Inflammatory macrophage treated with lipopolysaccharide for 1 hour (primary cell): Measurements from ENCODE around the gene ILK.
A peak's percentile ranks its signal among the peaks of the same experiment; 100 is the strongest.

ENCODE experiments used
- DNase-seq, 2 donors: peaks; one replicate each; pipeline ENCODE4 v3.0.0-alpha.2; 2020 to 2022

ILK gene

DNA sequence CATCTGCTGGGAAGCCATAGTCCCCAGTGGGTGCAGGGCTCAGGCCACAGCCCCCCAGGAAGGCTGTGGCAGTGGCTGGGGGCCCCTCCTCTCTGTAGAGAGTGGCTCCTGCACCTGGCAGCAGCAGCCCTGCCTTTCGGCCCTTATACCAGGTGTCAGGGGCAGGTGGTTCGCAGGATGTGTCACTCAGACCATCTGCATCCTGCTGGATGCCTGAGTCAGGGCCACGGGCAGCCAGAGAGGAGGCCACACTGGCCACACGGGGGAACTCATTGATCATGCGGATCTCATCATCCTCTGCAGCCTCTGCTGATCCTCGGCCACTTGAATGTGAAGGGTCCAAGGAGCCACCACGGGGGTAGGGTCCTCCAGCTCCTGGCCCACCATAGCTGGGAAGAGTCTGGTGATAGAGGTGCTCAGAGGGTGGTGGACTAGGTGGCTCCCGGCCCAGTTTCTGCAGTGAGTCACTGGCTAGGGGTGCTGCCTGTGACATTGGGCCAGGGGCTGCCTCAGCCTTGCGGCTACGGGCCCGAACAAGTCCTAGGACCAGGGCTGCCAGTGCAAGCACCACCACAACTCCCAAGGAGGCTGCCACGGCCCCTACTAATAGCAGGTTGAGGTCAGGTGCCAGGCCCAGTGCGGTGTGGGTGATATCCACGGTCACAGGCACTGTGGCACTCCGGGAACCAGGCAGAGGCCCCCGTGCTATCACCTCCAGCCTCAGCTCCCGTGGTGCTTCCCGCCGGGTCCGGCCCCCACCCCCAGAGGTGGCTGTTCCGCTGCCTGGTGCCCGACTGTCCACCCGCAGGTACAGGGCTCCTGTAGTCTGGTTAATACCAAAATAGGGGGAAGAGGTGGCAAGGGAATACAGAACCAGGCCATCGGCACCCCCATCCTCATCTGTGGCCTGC lies 18.9 kb downstream of the ILK start:
- DNase-seq = no peak

DNA sequence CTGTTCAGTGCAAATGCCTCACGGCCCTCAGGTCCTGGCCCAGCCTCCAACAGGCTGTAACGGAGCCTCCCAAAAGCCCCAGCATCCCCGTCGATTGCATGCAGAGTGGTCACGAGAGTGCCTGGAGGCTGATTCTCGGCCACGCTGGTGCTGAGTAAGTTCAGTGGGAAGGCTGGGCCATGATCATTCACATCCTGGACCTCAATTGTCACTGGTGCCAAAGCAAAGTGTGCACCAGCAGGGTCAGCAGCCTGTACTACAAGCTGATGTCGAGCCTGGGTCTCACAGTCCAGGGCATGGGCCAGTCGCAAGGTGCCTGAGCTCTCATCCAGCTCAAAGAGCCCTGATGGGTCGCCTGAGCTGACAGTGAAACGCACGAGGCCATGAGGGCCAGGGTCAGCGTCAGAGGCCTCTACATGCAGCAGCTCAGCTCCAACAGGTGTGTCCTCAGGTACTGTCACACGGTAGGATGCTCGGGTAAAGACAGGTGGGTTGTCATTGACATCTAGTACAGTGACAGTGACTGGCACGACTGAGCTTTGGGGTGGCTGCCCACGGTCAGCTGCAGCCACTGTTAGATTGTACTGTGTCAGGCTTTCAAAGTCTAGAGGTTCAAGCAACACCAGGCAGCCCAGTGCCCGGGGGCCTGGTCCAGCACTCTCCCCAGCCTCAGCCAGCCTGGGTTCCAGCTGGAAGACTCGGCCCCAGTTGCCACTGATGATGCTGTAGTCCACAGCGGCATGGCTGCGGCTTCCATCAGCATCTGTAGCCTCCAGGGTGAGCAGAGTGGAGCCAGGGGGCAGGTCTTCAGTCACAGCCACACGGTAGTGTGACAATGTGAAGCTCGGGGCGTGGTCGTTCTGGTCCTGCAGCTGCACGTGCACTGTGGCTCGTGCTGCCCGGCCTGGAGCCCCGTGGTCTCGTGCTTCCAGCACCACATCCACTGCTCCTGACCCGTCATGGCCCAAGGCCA lies 20.1 kb downstream of the ILK start:
- no peak for DNase-seq

DNA sequence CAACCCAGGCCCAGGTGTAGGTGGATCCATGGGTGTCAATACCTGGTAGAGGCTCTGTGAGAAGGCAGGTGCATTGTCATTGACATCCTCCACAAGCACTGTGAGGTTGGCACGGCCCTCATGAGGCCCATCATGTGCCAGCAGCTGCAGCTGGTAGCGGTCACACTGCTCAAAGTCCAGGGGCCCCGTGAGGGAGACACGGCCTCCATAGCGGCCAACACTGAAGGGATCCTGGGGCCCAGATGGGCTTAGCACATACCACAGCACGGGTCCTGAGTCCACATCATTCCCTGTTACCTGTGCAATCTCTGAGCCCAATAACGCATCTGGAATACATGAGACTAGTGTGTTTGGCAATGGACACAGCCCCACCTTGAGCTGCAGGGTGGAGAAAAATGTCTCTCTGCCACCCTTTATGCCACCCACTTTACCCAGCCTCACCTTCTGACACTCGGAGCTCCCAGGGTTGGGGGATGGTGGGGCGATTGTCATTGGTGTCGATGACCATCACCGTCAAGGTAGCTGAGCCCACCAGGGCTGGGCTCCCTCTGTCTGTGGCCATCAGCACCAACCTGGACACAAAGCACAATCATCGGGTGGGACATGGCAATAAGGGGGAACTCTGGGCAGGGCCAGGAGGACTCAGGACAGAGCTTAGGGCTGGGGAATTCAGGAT lies 21.7 kb downstream of the ILK start:
- no peak for DNase-seq

DNA sequence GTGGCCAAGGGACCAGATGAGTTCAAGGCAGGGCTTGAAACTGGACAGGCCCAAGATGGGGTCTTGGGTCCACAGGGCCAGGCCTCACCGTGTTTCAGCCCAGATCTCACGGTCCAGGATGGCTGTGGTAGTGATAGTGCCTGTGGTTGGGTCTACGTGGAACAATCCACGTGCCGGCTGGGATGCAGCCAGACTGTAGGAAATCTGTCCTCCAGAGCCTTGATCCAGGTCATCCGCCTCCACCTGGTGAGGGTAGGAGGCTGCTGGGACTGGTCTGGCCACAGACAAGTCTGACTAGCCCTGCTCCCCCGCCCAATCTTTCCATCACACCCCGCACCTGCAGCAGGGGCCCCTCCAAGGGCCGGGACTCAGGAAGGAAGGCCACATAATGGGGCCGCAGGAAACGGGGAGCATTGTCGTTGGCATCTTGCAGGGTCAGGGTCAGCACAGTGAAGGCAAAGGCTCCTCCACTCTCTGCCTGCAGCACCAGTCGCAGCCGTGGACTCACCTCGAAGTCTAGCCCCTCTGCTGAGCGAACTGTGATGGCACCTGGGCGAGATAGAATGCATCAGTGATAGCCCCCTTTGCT lies 22.4 kb downstream of the ILK start:
- no peak for DNase-seq

DNA sequence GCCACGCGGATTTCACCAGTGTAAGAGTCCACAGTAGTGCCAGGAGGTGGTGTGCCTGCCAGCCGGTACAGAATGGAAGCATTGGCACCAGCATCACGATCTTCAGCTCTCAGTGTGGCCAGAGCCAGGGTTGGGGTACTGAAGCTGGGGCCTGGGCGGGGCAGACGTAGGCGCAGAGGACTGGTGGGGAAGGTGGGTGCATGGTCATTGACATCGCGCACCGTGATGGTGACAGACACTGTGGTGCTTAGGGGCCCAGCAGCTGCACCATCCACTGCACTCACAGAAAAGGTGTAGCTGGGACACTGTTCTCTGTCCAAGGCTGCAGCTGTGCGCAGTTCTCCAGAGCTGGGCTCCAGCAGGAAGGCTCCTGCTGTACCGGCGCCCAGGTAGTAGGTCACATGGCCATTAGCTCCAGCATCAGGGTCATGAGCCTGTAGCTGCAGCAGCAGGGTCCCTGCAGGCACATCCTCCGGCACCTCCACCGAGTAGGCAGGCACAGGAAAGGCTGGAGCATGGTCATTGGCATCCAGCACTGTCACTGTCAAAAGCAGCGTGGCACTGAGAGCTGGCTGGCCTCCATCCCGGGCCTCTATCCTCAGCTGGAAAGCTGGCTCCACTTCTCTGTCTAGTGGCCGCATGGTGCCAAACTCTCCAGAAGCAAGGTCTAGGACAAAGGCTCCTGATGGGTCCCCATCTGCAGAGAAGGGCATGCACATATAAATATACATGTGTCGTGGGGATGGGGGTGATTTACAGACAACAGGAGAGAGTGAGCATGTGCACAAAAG lies 23.6 kb downstream of the ILK start:
- no peak for DNase-seq

DNA sequence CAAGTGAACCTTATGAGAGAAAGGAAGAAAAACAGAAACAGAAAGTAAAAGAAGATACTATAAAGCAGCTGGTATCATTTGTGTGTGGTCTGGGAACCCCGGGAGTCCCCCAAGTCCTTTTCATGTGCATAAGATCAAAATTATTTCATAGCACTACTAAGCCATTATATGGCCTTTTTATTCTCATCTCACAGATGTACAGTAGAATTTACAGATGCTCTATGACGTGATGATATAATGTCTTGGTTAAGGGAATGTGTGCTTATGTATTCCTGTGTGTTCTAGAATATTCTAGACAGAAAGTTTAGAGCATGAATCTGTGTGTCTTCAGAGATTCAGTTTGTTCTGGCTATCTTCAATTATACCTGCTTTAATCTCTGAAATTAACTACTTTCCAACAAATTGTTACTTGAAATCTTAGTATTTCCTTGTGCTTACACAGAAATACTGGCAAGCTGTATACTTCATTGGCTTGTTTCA lies 24.2 kb downstream of the ILK start:
- no peak for DNase-seq

DNA sequence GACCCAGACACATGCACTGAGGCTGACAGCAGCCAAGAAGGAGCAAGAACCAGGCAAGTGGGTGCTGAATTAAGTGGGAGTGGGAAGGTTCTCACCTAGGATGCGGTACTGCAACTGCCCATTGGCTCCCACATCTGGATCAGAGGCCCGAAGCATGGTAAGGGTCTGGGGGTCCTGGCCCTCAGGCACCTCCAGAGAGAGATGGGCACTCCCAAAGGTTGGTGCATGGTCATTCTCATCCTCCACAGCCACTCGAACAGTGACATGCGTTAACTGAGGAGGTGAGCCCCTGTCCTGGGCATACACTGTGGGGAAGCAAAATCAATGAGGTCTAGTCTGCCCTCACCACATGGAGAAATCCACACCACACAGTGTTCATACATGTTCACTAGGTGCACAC lies 25.0 kb downstream of the ILK start:
- DNase-seq = no peak

DNA sequence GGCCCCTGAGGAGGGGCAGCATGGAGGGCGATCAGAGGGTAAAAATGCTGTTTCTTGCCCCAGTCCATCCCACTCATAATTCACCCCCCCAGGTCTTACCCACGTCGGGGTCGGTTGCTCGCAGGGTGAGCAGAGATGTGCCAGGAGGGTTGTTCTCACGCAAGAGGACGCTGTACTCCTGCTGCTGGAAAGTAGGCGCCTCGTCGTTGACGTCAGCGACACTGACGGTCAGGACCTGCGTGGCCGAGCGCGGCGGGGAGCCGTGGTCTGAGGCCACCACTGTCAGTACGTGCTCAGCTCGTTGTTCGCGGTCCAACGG lies 26.0 kb downstream of the ILK start:
- DNase-seq = no peak

DNA sequence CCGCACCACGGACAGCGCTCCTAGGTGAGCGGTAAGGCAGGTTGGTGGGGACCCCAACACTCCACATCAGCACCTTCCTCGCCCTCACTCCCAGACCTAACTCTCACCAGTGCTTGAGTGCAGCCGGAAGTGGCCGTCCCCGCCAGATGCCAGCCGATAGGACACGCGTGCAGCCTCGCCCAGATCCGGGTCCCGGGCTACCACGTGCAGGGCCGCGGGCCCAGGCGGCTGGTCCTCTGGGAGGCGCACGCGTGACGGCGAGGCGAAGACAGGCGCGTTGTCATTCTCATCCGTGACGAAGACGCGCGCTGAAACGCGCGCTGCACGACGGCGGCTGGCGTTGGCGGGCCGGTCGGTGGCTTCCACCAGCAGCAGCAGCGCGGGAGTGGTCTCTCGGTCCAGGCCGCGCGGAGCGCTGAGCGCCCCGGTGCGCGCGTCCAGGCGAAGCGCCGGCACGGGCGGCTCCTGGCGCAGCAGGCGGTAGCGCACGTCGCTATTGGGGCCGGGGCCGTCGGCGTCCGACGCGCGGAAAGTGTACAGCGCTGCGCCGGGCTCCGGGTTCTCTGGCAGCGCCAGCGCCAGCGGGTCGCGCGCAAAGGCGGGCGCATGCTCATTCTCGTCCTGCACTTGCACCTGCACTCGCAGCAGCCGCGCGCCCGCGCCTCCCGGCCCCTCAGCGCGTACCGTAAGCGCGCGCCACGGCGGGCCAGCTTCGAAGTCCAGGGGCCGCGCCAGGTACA lies 26.5 kb downstream of the ILK start:
- no peak for DNase-seq

DNA sequence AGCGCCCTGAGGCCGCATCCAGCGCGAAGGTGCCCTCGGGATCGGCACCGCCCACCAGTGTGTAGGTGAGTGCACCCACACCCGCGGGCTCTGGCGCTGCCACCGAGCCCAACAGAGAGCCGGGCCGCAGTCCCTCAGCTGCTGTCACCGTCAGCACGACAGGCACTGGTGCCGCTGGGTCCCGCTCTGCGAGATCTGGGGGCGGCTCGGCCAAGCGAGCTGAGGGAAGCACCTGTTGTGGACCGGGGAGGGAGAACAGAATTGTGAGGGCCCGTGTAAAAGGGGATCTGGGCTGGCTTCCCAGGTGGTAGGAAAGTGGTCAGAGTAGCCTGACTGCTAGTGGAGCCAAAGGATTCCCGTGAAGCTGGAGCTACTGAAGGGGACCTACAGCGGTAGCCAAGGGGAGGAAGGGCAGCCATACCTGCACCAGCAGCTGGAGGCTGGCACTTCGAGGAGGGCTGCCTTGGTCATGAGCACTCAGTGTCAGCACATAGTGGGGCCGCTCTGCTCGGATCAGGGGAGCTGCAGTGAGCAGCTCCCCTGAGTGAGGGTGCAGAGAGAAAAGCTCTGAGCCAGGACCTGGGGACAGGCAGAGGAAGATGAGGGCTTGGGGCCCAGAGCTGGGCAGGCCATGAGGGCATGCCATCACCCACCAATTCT lies 27.2 kb downstream of the ILK start:
- DNase-seq = no peak

DNA sequence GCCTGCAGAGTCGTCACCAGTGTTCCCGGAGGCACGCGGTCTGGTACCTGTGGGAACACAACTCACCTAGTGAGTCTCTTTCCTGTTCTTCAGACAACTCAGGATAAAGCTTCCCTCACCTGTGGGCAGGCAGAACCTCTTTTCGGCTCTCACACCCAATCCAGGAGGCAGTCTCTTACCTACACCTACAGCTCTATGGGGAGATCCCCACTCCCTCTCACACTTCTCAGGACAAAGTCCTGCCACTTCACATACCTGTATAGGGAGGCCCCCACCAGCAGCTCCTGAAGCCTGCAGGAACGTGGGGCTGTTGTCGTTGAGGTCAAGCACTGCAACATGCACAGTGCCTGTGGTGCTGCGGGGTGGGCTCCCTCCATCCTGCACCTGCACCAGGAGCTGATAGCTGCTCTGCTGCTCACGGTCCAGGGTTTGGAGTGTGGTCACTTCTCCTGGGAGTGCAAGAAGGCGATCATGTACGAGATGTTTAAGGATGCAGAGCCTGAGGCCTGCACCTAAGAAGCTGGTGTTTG lies 27.9 kb downstream of the ILK start:
- no peak for DNase-seq

DNA sequence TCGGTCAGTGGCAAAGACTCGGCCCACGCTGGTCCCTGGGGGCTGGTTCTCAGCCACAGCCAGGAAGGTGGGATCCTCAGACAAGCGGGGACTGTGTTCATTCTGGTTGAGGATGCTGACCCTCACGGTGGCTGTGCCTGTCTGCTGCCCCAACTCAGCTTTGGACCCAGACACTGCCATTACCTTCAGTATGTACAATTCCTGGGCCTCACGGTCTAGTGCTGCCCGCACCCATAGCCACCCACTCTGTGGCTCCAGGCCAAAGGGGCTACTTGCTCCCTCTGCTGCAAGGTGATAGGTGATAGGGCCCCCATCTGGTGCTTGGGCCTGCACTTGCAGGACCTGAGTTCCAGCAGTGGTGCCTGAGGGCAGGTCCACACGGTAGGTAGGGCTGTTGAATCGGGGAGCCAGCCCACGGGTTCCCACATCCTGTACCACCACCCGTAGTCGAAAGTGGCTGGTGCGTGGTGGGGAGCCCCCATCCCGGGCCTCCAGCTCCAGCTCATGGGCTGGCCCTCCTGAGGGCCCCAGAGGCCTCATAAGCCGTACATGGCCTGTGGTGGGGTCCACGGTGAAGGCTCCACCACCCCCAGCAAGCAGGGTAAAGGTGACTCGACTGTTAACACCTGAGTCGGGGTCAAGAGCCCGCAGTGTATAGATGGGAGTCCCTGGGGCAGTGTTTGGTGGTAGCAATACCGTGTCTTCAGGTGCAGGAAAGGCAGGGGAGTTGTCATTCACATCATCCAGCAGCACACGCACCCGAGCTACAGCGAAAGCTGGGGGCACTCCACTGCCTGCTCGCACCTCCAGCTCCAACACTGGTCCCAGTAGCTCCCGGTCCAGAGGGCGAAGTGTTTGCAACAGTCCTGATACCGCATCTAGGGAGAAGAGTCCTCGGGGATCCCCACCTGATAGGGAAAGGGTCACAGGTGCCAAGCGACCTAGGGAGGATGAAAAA lies 28.8 kb downstream of the ILK start:
- no peak for DNase-seq

DNA sequence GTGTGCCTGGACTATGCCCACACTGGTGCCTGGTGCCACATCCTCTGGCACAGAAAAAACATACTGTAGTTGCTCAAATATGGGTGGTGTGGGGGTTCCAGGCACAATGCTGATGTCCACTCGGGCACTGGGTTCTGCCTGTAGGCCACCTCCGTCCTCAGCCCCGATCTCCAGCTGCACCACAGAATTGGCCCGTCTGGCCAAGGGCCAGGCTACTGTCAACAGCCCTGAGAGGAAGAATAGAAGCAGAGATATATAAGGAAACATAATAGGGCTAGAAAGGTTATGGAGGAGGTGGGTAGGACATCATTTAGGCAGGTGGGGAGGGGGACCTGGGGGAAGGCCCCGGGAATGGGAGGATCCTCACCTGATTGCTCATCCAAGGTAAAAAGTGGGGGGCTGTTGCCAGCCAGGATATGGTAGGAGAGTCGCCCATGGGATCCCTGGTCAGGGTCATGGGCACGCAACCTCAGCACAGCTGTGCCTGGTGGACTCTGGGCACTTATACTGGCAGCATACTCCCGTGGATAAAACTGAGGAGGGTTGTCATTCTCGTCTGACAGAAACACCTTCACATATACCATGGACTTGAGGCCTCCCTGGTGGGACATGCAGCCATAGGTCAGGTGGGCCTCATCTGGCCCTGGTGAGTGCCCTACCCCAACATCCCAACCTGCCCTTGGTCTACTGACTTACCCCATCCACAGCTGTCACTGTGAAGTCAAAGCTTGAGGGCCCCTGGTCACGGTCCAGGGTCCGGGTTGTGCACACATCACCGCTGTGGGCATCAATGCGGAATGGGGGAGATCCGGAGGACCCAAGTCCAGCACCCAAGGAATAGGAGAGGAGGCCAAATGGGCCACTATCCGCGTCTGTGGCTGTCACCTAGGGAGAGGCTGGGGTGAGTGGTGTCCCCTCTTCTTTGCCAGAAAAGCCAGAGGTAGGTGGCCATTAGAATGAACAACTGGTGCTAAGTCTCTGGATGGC lies 30.1 kb downstream of the ILK start:
- DNase-seq = no peak

DNA sequence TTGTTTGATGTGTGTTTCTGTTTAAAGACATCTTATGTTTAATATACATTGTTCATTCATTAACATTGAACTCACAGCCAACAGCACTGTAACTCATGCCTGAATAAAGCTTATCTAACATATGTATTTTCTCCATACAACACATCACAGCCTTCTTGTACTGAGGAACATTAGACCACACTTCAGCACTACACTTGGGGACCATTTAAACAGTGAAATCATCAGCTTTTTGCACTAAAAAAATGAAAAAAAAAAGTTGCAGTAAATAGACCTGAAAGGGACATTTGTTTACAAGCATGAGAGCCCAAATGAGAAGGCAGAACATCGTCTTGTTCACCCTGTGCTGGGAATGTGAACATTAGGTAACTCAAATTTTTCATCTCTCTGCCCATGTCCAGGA lies 31.0 kb downstream of the ILK start:
- no peak for DNase-seq

DNA sequence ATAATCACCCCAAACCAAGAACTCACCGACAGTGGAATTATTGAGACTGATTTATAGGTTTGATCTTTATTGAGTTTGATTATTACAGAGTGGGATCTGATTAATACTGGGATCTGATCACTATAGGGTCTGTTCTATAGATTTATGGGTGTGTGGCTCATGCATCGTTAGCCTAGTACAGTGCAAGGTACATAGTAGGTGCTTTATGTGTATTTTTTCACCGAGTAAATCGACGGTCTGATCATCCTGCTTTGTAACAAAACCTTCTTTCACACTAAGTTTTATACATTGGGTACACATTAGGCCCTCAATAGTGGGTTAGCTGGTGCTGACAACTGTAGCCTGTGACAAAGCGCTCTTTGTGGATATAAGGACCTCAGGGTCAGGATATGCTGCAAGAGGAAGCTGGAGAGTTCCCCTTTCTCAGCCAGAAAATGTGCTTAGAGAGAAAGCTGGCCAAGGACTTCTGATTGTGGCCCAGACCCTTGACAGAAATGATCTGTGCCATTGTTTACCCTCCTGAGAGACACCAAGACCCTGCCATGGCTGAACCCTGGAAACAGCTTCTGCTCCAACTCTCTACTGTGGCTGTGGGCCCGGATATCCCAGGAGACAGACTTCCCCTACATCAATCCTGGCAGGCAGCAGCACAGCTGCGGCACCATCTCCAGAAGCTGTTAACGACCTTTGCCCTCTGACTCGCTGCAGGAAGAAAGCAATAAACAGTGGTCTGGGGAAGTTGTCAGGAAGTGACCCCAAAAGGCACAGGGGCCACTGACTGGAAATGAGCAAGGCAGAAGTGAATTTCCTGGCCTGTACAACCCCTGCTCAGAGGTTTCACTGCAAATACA lies 31.7 kb downstream of the ILK start:
- peak; percentile 56 to 67 for DNase-seq

DNA sequence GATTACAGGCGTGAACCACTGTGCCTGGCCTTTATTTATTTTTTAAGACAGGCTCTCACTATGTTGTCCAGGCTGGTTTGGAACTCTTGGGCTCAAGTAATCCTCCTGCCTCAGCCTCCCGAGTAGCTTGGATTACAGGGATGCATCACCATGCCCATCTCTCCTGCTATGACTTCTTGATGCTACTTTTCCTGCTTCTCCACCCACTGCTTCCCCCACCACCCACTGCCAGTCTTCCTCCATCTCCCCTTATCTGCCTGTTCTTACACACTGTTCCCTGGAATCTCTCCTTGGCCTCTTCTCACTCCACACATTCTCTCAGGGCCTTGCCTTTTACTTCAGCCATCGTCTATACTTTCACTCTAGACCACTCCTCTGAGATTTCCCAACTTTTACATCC lies 32.9 kb downstream of the ILK start:
- no peak for DNase-seq

DNA sequence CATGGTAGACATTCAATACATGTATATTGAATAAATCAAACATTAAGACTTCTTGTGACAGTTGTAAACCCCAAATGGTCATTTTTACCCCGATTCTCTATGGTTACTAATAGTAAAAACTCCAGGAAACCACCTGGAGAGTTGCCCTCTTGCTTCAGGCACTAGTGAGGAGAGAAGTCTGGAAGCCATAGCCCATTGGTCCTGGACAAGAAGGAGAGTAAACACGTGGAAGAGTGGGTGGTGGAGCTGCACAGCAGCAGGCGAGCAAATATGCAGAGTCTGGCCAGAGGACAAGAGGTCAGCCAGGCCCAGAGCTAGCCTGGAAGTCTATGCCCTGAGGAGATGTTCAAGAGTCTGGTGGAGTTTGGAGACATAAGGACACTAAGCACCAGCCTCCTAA lies 34.3 kb downstream of the ILK start:
- no peak for DNase-seq
